ENCODE data around the gene CH25H. TPM values are rescaled to one million over a fixed set of nuclear protein-coding genes. Genes with fewer than 3 reads are reported as not detected.
A peak's percentile ranks its signal among the peaks of the same experiment; 100 is the strongest.
"Not testable (repeated sequence)": the region's sequence is repeated elsewhere in the genome, so short reads cannot be mapped to it uniquely, and the experiment has no call there.

CH25H gene, protein sequence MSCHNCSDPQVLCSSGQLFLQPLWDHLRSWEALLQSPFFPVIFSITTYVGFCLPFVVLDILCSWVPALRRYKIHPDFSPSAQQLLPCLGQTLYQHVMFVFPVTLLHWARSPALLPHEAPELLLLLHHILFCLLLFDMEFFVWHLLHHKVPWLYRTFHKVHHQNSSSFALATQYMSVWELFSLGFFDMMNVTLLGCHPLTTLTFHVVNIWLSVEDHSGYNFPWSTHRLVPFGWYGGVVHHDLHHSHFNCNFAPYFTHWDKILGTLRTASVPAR
- 0.40 and 2.7 TPM in 2 replicates for total RNA-seq

DNA sequence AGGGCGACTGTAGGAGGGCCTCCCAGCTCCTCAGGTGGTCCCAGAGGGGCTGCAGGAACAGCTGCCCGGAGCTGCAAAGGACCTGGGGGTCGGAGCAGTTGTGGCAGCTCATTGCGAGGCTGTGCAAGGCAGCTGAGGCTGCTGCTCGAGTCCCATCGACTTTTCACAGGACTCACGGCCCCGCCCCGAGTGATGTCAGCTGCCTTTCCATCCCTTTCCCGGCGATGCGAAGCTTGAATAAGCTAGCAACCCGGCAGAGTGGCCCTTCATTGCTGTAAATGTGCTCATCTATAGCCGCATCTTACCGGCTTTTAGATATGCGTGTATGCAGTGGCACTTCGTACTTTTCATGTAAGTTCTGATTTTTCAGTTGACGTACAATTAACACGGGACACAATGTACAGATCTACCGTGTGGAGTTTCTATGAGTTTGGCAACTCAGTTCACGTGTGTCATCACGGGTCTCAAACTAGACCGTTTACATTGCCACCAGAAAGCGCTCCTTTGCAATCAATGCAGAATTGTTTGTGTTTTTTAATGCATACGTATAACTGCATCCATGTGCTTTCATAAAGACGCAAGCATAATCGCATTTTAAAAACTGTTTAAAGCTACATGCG is at the start of gene CH25H:
Gene CH25H (minus strand): TSS at position 137 of the 620 bp plus-strand sequence. CDS start 25 bp downstream, at position 112.
- peak; percentile 44 for DNase-seq (ENCODE audit: low read depth, low spot score)

DNA sequence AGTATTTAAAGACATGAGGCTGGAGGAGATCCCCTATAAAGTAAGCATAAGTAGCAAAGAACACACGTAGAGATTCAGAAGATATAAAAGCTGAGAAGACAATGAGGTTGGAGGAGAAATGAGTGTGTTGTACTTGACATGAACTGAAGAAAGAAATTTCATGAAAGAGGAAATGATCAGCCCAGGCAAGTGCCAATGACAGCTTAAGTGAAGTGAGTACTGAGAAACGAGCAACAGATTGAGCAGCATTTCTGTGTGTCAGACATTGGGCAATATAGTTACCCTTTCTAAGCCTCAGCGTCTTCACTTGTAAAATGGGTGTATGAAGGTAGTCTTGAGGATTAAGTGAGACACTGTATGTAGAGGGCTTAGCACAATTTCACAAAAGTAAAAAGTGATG is 49.2 kb upstream of the CH25H start:
- DNase-seq (ENCODE audit: low read depth, low spot score): no peak

DNA sequence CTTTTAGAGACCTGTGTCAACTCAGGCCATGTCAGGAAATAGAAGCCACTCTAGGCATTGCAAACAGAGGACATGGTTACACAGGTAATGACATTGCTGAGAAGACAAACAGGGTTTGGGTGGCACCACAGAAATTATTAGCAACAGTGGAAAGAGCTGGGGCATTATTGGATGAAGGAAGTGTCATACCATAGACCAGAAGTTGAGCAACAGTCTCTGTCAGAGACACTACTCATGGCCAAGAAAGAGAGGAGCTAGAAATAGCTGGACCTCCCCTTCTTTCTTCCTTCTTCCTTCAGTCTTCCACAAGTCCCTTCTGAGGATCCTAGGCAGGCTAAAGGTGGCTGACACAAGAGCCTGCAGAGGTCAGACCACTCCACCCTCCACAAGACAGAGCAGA is 48.7 kb upstream of the CH25H start:
- DNase-seq (ENCODE audit: low read depth, low spot score): no peak

DNA sequence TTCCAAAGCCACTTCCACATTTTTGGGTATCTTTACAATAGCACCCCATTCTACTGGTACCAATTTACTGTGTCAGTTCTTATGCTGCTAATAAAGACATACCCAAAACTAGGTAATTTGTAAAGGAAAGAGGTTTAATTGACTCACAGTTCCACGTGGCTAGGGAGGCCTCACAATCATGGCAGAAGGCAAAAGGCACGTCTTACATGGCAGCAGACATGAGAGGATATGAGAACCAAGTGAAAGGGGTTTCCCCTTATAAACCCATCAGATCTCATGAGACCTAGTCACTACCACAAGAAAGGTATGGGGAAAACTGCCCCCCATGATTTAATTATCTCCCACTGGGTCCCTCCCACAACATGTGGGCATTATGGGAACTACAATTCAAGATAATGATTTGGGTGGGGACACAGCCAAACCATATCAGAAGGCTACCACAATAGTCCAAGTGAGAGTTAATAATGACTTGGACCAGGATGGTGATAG is 48.0 kb upstream of the CH25H start:
- DNase-seq (ENCODE audit: low read depth, low spot score): not testable (repeated sequence)

DNA sequence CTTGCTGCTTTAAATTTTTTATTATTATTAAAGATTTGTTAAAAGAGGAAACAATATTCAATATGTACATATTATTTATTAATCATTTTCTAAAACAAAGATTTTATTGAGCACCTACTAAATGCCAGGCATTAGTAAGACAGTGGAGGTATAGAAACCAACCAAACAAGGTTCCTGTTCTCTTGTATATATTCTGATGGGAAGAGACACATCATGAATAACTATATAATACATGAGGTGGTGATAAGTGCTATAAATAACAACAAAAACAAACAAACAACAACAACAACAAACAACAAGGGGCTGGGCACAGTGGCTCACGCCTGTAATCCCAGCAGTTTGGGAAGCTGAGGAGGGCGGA is 45.1 kb upstream of the CH25H start:
- no peak for DNase-seq (ENCODE audit: low read depth, low spot score)

DNA sequence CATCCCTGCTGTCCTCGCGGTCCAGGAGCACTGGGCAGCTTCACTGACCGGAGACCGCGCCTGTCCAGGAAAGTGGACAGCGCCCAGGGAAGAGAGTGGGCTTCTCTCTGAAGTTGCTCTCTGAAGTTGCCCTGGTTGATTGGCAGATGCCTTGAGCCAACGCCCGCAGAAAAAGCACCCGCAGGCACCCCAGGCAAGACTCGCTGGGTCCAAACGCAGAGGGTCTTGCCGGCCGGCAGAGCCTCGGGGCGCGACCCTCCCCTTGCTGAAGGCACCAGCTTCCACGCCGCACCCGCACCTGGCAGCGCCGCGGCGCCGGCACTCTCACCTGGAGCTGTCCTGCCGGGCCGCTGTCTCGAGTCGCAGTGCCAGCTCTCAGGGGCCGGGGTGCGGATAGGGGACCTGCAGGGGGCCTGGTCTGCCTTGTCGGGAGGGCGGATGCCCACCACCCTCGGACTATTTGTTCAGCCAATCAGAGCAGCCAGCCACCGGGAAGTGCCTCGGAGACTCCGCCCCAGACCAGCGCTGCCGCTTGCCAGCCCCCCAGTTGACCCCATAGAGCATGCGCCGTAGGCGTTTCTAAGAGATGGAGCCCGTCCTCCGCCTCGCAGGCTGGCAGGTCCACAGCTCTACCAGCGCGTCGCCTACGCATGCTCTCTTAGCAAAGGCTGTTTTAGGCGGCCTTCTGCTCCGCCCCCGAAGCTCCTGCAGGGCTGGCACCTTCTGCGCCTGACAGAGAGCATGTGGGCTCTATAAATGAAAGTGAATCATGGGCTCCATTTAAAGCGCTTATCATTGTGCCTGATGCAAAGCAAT is 44.5 kb upstream of the CH25H start, which contains the start of gene LIPA:
Gene LIPA (minus strand): TSS at position 367 of the 816 bp plus-strand sequence. CDS start 4,127 bp downstream, outside the sequence.
- DNase-seq (ENCODE audit: low read depth, low spot score): peak; percentile 88

DNA sequence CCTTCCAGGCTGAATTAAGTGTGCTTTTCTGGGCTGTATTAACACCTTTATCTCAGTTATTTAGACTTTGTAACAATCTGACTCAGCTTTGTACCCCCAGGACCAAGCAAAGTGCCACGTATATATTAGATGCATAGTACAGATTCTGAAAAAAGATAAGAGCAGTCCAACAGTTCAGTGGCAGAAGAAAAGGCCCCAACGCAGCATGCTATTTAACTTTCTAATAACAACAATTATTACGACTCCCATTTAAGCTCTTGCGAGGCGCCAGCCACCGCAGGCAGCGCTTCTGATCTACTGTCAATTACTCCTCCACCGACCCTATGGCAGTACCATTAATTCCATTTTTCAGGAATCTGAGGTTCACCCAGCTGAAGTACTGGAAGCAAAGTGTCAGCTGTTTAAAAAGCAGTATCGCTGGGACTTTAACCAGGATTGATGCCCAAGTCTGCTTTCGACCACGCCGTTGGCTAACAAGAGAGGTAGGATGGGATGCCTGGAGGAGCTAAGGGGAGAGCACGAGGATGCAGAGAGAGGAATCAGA is 43.8 kb upstream of the CH25H start:
- no peak for DNase-seq (ENCODE audit: low read depth, low spot score)

DNA sequence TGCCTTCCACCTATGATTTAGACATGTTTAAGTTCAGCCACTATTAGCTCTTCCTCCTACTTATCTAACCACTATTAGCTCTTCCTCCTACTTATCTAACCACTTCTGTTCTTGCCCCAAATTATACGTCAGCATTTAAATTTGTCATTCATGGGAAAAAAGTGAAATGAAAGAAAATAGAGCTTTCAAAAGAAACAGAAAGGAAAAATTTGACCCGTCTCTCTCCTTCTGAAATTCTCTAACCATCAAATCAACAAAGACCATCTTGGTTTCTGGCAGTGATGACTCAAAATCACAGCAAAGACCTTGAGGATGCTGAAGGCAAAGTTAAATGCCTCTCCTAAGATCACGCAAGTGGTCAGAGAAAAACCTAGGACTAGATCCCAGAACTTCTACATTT is 41.9 kb upstream of the CH25H start:
- DNase-seq (ENCODE audit: low read depth, low spot score): no peak

DNA sequence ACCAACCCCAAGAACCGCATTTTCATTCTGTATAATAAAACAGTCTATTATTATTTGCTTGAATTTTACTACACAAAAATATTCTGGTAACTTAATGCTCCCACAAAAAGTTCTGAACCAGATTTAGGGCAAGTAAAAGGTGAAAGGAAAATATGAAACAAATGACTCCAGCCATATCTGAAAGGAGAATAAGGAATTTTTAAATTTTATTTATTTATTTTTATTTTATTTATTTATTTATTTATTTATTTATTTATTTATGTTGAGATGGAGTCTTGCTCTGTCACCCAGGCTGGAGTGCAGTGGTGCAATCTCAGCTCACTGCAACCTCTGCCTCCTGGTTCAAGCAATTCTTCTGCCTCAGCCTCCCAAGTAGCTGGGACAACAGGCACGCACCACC is 40.5 kb upstream of the CH25H start:
- not testable (repeated sequence) for DNase-seq (ENCODE audit: low read depth, low spot score)

DNA sequence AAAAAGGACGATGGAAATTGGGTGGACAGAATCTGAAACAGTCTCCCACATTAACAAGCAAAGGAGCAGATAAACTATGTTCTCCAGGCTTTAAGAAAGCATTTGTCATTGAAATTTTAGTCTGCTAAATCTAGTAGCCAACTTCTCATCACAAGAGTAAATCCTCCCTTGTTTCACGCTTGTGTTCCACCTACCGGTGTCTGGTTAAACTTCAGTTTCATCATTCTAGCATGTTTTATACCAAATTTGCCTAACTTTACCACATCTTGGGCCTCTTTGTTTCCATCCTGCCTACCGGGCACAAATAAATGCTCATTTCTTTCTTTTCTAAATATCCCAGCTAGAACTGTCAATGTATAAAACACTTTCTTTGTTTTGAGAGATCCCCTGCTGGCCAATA is 38.7 kb upstream of the CH25H start:
- DNase-seq (ENCODE audit: low read depth, low spot score): no peak

DNA sequence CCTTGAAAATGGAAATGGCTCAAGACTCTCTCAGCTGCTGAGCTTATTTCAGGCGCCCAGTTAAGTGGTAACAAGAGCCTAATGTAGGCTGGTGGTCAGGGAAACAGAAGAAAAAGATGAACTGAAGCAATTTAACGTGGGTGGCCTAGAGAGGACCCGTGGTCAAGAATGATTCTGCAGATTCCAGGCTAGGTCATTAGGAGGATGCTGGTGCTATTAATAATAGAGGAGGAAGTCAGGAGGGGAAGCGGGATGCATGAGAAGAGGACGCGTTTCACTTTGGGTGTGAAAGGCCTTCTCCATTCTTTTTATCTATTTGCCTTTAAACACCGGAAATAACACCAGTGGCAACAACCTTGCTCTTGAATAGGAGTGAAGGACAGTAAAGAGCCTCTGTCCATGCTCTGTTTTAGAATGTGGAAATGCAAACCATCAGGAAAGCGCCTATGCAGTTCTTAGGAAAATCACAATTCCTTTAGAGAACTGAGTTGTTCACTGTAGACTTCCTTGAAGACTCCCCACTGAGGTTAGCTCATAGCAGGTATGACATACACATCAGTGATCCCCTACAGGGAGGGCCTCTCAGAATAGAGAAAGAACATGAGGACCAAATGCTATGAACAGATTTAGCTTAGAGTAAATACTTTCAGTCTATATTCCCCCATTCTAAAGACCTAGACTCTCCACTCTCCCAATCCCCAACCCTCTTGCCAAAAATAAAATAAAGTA is 35.9 kb upstream of the CH25H start:
- DNase-seq (ENCODE audit: low read depth, low spot score): no peak

DNA sequence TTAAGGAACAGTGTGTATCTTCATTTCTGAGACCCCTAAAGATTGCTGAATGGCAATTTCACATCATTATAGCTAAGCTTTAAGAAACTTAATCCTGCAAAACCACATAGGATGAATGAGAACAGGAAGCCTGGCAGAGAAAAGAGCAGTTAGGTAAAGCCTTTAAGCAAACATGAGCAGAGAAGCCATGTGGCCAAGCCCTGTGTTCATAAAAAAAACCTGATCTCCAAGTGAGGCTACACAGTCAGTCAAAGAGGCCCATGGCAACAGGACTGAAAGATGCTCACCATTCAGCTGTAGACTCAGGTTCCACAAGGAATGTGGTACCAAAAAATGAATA is 35.2 kb upstream of the CH25H start:
- no peak for DNase-seq (ENCODE audit: low read depth, low spot score)

DNA sequence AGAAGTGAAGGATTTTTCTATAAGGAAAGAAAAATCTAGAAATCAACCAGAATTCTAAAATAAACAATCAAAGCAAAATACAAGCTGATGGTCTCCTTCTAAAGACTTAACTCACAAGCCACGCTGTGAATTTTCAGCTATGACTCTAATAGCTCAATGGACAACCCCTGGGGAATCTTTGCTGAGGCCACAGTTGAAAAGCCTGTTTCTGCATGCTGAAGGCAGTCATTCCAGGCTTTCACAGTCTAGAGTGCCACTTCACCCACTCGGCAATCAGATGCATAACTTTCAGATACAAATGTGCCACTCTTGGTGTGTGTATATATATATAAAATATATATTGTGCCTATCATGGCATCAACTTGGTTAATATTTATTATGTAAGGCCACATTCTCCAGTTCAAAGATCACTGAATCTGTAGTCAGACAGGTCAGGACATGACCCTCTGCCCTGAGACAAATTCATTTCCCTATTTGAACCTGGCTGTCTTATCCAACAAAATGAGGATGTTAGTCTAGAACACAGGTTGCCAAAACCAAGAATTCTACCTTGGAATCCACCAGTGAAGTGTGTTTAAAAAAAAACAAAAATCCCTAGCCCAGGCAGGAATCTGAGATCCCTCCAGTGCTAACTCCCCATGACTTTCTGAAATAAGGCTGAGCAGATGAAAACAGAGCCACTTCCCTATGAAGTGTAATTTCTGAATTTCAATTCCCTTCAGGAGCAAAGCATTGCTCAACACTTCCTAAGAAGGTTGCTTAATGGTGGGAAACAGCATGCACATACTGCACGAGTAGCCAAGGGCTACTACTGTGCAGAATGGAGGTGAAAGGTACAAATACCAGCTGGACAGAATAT is 34.6 kb upstream of the CH25H start:
- no peak for DNase-seq (ENCODE audit: low read depth, low spot score)

DNA sequence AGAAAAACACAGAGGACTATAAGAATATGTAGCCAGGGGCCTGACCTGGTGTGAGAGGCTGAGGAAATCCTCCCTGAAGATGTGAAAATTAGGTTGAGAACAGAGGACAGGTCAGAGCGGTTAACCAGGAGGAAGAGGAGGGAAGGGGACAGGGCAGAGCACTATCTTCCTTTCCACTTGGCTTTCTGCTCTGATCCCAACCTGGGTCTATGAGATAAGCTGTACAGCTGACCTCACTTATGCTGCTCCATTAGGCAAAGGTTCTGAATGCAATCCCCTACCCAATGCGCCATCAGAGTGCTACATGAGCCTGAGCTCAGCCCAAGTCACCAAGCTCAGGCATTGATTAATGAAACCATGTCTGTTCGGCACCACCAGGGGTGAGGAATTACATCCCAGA is 33.9 kb upstream of the CH25H start:
- no peak for DNase-seq (ENCODE audit: low read depth, low spot score)

DNA sequence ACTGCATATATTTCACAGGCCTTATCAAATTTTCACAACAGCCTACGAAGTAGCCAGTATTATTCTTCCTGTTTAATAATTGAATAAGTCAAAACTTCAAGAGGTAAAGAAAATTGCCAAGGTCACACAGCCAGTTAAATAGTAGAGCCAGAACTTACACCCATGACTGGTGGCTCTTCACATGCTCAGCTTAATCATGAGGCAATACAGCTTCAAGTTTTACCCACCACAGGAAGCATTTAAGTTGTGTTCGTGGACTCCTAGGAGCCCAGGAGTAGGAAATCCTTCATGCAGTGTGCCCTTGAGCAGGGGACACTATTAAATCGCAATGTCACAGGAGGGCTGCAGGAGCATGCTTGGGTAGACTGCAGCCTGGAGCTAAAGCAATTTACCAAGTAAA is 33.4 kb upstream of the CH25H start:
- no peak for DNase-seq (ENCODE audit: low read depth, low spot score)

DNA sequence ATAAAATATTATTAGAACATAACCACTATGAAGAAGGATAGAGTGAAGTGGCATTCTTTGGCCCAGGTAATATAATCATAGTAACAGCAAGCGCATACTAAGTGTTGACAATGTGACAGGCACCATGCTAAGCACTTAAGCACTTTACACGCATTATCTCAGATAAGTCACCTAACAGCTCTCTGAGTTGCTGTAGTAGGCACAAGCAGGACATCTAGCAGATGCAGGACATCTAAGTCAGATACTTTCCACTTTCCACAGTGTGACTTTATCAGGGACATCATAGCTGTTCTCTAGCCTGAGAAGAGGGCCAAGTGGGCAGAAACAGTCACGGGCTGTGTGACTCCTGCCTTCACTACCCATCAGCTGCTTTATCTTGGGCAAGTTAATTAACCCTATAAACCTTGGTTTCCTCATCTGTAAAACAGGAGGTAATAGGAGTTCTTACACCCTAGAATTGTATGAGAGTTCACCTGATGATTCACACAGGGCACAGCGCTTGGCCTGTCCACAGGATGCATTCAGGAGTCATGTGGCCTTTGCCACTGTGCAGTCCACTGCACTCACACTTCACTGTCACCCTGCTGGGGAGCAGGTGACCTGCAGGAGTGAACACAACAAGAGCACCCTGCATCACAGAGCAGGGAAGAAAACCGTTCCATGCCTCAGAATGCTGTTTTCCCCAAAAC is 32.0 kb upstream of the CH25H start:
- DNase-seq (ENCODE audit: low read depth, low spot score): no peak

DNA sequence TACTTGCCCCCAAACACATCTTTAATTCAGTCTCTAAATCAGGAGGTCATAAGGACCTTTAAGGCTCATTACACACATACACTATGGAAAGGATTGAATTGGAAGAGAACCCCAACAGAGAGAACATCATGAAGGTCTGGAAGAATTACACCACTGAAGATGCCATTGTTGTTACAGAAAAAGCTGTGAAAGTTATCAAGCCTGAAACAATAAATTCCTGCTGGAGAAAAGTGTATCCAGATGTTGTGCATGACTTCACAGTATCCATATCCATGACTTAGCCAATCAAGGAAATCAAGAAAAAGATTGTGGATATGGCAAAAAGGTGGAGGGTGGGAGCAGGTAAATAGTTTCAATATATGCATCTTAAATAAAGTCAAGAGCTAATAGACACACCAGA is 30.7 kb upstream of the CH25H start:
- DNase-seq (ENCODE audit: low read depth, low spot score): no peak

DNA sequence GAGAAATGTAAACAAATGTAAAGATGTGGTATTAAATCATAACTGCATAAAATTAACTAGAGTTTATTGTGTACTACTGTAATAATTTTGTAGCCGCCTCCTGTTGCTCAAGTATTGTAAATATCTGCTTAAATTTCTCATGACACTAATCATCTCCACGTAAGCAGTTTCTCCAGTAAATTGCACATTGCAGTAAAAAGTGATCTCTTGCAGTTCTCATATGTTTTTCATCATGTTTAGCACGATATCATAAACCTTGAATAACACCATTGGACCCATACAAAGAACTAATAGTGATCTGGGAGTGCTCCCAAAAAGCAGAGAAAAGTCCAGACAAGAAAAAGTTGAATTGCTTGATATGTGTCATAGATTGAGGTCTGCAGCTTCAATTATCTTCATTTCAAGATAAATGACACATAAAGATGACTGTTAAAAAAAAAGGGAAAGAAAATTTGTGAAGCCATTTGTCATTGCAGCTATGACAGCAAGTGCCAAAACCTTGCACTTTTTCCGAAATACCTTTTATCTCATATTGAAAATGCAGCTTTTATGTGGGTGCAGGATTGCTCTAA is 29.2 kb upstream of the CH25H start:
- no peak for DNase-seq (ENCODE audit: low read depth, low spot score)

DNA sequence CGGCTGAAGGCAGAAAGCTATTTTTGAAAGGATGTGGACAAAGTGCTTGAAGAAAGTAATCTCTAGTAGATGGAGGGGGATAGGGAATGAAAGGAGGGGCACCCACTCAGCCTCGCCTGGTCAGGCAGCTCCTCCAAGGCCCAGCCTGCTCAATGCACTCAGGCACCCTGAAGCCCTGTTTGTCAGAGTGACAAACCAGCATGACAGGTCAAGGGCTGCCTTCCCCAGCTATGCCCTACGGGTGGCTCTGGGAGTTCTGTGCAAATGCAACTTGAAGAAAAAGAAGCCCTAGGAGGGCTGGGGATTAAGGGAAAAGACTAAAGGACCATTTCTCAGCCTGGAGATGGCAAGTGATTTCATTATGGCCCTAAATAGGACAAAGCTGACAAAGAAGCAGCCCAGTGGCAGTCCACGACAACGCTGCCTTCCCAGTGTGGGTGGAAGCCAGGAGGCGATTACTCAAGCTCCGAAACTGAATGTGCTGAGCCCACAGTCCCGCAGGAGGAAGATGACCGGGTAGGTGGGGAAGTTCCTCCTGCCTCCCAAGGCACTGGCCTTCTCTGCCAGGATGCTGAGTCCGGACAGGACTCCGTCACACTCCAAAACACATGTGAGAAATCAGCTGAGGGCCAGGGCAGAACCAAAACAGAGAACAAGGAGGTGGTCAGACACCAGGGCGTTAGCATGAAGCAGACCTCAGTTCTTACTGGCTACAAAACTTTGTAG is 28.1 kb upstream of the CH25H start:
- DNase-seq (ENCODE audit: low read depth, low spot score): no peak

Measured in pulmonary artery endothelial cell (primary cell).